DND-41 (cell line): ENCODE measurements around the gene CPA4.

Source experiments
- EZH2 ChIP-seq: IDR thresholded peaks from 3 replicates; pipeline ENCODE4 v1.6.1; 2012; ENCODE audit warnings: borderline replicate concordance, low read depth, mild to moderate bottlenecking, moderate library complexity, low read length, inconsistent platforms; ENCODE audit not compliant: severe bottlenecking
- TF ChIP-seq, protein P1 (sequence below): IDR thresholded peaks from 2 replicates; pipeline ENCODE4 v1.5.1; 2012; ENCODE audit warnings: borderline replicate concordance, low read length, moderate library complexity, mild to moderate bottlenecking; ENCODE audit not compliant: poor library complexity, severe bottlenecking; ENCODE audit errors: extremely low read depth

DNA sequence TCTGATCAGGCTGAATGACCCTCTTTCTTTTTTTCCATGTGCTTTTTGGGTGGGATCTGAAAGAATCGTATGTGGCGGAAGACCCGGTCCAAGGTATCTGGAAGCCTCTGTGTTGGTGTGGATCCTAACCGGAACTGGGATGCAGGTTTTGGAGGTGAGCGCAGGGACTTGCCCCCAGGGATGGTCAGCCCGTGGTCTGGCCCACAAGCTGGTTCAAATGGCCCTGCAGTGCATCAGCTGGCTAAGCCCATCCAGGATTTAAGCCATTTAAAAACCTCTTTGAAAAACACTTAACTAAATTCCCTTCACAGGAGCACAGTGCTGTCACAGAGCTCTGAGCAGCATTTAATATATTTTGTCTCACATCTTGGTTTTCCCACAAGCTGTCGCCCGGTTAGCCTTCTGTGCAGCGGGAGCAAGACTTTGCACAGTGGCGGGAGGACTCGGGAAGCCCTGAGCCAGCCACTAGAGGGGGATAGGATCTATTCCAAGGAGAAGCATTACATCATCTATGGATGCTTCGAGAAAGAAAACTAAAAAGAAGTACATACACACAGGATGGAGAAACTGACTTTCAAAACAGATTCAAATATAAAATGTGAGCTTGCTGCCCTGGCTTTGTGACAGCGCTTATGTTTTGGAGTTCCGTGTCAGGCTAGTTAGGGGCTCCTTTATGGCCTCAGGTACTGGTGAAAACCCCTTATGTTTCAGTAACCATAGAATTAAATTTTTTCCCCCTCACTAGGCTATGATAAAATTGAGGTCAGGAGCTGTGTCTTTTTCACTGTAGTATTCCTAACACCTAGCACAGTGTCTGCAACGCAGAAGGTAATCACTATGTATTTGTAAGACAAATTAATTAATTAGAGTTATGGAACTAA is 15.0 kb upstream of the CPA4 start:
- TF ChIP-seq, protein P1, sequence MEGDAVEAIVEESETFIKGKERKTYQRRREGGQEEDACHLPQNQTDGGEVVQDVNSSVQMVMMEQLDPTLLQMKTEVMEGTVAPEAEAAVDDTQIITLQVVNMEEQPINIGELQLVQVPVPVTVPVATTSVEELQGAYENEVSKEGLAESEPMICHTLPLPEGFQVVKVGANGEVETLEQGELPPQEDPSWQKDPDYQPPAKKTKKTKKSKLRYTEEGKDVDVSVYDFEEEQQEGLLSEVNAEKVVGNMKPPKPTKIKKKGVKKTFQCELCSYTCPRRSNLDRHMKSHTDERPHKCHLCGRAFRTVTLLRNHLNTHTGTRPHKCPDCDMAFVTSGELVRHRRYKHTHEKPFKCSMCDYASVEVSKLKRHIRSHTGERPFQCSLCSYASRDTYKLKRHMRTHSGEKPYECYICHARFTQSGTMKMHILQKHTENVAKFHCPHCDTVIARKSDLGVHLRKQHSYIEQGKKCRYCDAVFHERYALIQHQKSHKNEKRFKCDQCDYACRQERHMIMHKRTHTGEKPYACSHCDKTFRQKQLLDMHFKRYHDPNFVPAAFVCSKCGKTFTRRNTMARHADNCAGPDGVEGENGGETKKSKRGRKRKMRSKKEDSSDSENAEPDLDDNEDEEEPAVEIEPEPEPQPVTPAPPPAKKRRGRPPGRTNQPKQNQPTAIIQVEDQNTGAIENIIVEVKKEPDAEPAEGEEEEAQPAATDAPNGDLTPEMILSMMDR: peak; percentile 42
- TF ChIP-seq EZH2: no peak
